Activated CD4-positive, alpha-beta T cell treated with anti-CD3 and anti-CD28 coated beads, Interleukin-2, amount 10 ng/mL, durations not matched to agents 7 days and 5 days (primary cell): ENCODE results near the gene ZFYVE19. TPM values are rescaled to one million over a fixed set of nuclear protein-coding genes. Genes with fewer than 3 reads are reported as not detected.

Experiments used
- CTCF ChIA-PET: fragments of 350-600 bp; sonication (Branson Sonifier 250); formaldehyde crosslinking; loops from one replicate; lab custom pipeline; 2021; ENCODE audit warnings: antibody characterized with exemption; lab: Charles Lee
- POLR2A ChIA-PET: fragments of 350-600 bp; sonication (Branson Sonifier 250); formaldehyde crosslinking; loops from one replicate; lab custom pipeline; 2021; ENCODE audit warnings: antibody characterized with exemption; lab: Charles Lee
- DNase-seq: peaks from one replicate; pipeline ENCODE4 v3.0.0-alpha.2; 2020
- H3K27ac Mint-ChIP-seq: one replicate; pipeline ENCODE4 v1.8.0; 2021; ENCODE audit warnings: mild to moderate bottlenecking, moderate library complexity, mixed read lengths
- H3K27me3 Mint-ChIP-seq: one replicate; pipeline ENCODE4 v1.8.0; 2021; ENCODE audit warnings: mixed read lengths
- H3K36me3 Mint-ChIP-seq: one replicate; pipeline ENCODE4 v1.8.0; 2021; ENCODE audit warnings: low read depth, mixed read lengths
- H3K4me1 Mint-ChIP-seq: one replicate; pipeline ENCODE4 v1.8.0; 2021; ENCODE audit warnings: mixed read lengths
- H3K4me3 Mint-ChIP-seq: one replicate; pipeline ENCODE4 v1.8.0; 2021; ENCODE audit warnings: mild to moderate bottlenecking, moderate library complexity, mixed read lengths
- H3K9me3 Mint-ChIP-seq: one replicate; pipeline ENCODE4 v1.8.0; 2021; ENCODE audit warnings: mixed read lengths
- total RNA-seq, 2 experiments: library from RNA; stranded (reverse); gene quantifications; one replicate each; pipeline ENCODE4 v1.2.3, GENCODE V29; 2021

Gene ZFYVE19, protein sequence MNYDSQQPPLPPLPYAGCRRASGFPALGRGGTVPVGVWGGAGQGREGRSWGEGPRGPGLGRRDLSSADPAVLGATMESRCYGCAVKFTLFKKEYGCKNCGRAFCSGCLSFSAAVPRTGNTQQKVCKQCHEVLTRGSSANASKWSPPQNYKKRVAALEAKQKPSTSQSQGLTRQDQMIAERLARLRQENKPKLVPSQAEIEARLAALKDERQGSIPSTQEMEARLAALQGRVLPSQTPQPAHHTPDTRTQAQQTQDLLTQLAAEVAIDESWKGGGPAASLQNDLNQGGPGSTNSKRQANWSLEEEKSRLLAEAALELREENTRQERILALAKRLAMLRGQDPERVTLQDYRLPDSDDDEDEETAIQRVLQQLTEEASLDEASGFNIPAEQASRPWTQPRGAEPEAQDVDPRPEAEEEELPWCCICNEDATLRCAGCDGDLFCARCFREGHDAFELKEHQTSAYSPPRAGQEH
- 10 to 100 TPM; 31.1 to 32.2 TPM for total RNA-seq

DNA sequence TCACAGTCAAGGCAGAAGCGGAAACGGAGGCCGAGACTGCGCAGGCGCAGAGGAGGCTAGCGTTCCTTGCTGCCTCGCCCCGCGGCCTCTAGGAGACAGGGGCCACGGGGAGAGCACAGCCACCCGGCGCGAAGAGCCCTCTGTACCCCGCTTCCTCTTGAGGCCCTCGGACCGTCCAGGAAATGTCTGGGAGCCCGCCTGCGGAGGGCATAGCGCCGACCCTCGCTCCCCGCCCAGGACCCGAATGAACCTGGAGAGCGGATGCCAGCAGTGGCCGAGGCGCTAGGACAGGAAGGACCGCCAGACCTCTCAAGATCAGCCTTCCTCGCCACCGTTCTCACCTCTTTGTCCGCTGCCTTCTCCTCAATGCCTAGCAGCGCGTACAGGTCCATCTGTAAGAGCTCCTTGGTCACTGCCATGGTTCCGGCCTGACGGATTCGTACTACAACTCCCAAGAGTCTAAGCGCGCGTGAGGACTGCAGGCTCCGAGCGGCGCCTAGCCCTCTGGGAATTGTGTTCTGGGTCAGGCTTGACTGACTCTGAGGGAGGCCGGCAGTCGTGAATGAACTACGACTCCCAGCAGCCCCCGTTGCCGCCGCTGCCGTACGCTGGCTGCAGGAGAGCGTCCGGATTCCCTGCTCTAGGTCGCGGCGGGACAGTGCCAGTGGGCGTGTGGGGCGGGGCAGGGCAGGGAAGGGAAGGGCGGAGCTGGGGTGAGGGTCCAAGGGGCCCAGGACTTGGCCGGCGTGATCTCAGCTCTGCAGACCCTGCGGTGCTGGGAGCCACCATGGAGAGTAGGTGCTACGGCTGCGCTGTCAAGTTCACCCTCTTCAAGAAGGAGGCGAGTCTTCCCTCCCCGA, at the start of gene ZFYVE19, which contains the start of gene DNAJC17:
TSS of gene ZFYVE19 (plus strand) at position 62 of the 860 bp plus-strand sequence. CDS start at position 563, 501 bp downstream.
TSS of gene DNAJC17 (minus strand) at position 446 of the 860 bp plus-strand sequence. CDS start at position 419, 27 bp downstream.
- POLR2A ChIA-PET = no interaction called here
- peak; percentile 97 for DNase-seq
- H3K4me1 Mint-ChIP-seq = peaks cover 29% of the 10 kb centered on the region
- H3K27me3 Mint-ChIP-seq = no peaks in the 10 kb centered on the region
- peaks cover 2% of the 10 kb centered on the region for H3K36me3 Mint-ChIP-seq
- H3K9me3 Mint-ChIP-seq = no peaks in the 10 kb centered on the region
- peak within 1 kb of the TSS; percentile 90 for H3K4me3 Mint-ChIP-seq
- H3K27ac Mint-ChIP-seq = peak within 1 kb of the TSS; percentile 98
- CTCF ChIA-PET = interaction anchor here (1.0 to 1.9 kb wide), 5 partner anchors 15 to 113 kb away, joined by 3 to 5 read pairs (median 3); no protein-coding TSS in a partner anchor

DNA sequence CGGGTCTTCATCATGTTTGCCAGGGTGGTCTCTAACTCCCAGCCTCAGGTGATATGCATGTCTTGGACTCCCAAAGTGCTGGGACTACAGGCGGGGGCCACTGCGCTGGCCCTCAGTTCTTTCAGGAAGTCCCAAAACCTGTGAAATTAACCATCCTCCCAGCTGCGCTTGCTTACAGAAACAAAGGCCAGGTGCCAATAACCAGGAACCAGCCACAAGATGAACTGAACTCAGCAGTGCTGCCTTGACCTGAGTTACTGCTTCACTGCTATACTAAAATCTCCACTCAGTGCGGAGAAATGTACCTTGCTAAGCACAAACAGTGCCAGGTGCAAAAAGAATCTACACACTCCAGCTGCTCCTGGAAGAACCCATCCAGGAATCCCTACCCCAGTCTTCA, 46.9 kb upstream of the ZFYVE19 start:
- no peak for DNase-seq
- Mint-ChIP-seq H3K4me3 (no peak overlapping the region), H3K27ac (no peak overlapping the region), H3K36me3 (no peaks in the 10 kb centered on the region), H3K4me1 (peaks cover 30% of the 10 kb centered on the region), H3K9me3 (no peaks in the 10 kb centered on the region), H3K27me3 (no peaks in the 10 kb centered on the region)
- CTCF ChIA-PET = interaction anchor here (0.9 kb wide), 1 partner anchor 20 kb away, joined by 3 read pairs; no protein-coding TSS in a partner anchor
- POLR2A ChIA-PET = no interaction called here

DNA sequence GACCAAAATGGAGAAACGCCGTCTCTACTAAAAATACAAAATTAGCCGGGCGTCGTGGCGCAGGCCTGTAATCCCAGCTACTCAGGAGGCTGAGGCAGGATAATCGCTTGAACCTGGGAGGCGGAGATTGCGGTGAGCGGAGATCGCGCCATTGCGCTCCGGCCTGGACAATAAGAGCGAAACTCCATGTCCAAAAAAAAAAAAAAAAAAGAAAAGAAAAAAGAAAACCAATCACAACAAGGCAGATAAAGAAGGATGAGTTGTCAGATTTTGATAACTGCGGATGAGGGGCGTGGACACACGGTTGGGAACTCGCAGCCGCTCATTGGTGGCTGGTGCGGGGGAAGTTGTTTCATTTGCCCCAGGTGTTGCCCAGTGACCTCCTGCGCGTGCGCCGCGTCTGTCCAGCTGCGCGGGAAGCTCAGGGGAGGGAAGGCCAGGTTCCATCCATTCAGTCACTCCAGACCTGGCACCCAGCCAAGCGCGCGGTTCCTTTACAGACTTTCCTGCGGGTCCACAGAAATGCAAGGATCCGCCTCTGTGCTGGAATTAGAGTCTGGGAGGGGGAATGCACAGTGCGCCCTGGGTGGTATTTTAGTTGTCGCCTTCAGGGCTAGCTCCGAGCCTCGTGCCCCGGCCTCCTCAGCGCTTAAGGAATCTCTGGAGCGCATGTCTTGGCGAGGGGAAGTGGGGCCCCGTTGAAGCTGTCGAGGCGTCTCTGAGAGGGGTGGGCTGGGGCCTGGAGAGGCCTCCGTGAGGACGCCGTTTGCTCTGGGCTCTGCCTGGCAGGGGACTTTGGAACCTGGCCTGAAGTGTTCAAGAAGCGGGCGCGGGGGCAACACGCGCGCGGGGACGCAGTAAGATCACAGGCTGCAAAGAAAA, 43.7 kb upstream of the ZFYVE19 start:
- POLR2A ChIA-PET = no interaction called here
- Mint-ChIP-seq H3K36me3 (peaks cover 1% of the 10 kb centered on the region), H3K9me3 (no peaks in the 10 kb centered on the region), H3K4me1 (peaks cover 36% of the 10 kb centered on the region), H3K27me3 (no peaks in the 10 kb centered on the region), H3K4me3 (peak overlapping the region; percentile 84), H3K27ac (peak overlapping the region; percentile 92)
- CTCF ChIA-PET = interaction anchor here (0.6 to 2.5 kb wide), 6 partner anchors 10 to 114 kb away, joined by 3 to 11 read pairs (median 4); no protein-coding TSS in a partner anchor
- peak; percentile 47 for DNase-seq

DNA sequence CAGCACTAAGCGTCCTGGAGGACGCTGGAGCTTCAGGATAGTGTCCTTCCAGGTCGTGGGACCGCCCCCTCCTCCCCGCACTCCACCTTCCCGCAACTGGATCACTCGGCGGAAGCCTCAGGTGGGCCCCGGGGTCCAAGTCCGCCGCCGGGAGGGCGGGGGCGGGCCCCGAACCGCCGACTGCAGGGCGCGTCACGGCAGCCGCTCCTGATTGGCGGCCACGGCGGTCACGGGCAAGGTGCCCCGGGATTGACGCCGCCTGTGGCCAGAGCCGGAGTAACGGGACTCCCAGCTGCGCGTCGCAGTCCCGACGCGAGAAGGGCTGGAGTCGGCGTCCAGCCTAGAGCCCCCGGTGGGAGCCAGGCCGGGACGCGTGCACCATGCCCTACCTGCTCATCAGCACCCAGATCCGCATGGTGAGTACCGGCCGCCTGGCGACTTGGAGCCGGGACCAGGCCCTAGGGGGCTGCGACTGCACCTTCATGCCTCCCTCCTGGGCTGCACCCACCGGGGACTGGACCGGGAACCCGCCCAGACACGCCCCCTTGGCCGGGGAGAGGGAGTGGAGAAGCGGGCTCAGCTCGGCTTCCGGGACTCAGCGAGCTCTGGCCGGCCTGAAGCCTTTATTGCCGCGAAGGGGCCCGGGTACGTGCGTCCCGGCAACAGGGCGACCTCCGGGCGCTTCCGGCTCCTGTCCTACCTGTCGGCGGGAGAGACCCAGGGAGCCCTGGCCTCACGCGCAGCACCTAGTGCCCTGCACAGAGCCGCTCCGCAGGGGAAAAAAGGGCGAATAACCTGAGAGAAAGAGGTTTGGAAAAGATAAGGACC, 42.9 kb upstream of the ZFYVE19 start, which contains the start of gene GCHFR:
TSS of gene GCHFR (plus strand) at position 268 of the 828 bp plus-strand sequence. CDS start at position 381, 113 bp downstream.
- H3K4me3 Mint-ChIP-seq = peak within 1 kb of the TSS; percentile 84
- no peaks in the 10 kb centered on the region for H3K27me3 Mint-ChIP-seq
- ChIA-PET CTCF (interaction anchor here (0.6 to 2.5 kb wide), 8 partner anchors 10 to 131 kb away, joined by 3 to 11 read pairs (median 4); no protein-coding TSS in a partner anchor), POLR2A (no interaction called here)
- H3K4me1 Mint-ChIP-seq = peaks cover 44% of the 10 kb centered on the region
- peak within 1 kb of the TSS; percentile 92 for H3K27ac Mint-ChIP-seq
- peaks cover 5% of the 10 kb centered on the region for H3K36me3 Mint-ChIP-seq
- no peaks in the 10 kb centered on the region for H3K9me3 Mint-ChIP-seq
- peak; percentile 71 for DNase-seq

DNA sequence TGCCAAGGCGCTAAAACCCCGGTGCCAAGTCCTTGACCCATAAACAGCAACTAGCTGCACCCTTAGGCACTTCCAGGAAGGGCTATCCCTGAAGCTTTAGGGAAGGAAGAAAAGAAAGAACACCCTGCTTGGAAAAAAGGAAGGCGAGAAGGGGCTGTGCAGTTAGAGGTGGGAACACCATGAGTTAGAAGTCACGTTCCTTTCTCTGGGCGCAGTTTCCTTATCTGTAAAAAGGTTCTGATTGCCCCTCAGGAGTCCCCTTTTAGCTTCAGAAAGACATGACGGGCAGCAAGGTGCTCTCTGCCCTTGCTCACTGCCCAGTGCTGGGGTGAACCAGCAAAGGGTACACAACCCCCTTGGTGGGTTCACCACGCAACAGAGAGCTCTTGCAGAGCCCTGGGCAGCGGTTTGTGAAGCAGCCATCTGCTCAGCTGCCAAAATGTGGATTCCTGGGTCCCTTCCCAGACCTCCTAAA, 42.2 kb upstream of the ZFYVE19 start:
- peak overlapping the region; percentile 84 for H3K4me3 Mint-ChIP-seq
- no peak for DNase-seq
- no peaks in the 10 kb centered on the region for H3K27me3 Mint-ChIP-seq
- ChIA-PET POLR2A (interaction anchor here (1.5 kb wide), 1 partner anchor 12 kb away, joined by 6 read pairs; no protein-coding TSS in a partner anchor), CTCF (interaction anchor here (0.6 to 2.5 kb wide), 7 partner anchors 12 to 131 kb away, joined by 3 to 11 read pairs (median 3); no protein-coding TSS in a partner anchor)
- H3K36me3 Mint-ChIP-seq = peaks cover 8% of the 10 kb centered on the region
- H3K27ac Mint-ChIP-seq = peak overlapping the region; percentile 92
- H3K4me1 Mint-ChIP-seq = peaks cover 51% of the 10 kb centered on the region
- H3K9me3 Mint-ChIP-seq = no peaks in the 10 kb centered on the region

DNA sequence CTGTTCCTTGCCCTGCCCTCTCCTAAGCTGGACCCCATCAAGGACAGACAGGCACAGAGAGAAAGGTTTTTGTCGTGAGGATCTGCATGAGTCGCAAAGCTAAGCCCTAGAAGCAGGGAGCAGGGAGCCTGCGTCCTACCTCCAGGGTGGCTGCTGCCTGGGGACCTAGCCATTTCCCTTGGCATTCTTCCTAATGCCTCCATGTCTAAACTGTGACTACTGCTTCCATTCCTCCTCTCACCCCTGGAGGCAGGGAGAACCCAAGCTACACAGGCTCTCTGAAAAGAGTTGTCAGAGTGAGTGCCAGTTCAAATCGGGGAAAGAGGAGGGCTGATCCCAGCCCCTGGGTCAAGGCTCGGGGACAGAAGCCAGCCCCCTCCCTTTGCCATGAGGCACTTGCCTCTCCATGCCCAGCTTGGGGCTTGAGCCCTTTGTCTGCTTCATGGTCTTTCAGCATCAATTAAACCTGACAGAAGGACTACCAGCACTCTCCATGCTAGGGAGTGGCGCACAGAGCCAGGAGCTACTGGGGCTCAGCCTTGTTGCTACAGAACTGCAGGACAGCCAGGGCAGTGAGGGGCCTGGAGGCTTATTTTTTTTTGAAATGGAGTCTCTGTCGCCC, 40.6 kb upstream of the ZFYVE19 start:
- Mint-ChIP-seq H3K4me1 (peaks cover 58% of the 10 kb centered on the region), H3K4me3 (no peak overlapping the region)
- POLR2A ChIA-PET = interaction anchor here (0.6 to 1.5 kb wide), 2 partner anchors 10 kb away, joined by 4 to 6 read pairs; no protein-coding TSS in a partner anchor

DNA sequence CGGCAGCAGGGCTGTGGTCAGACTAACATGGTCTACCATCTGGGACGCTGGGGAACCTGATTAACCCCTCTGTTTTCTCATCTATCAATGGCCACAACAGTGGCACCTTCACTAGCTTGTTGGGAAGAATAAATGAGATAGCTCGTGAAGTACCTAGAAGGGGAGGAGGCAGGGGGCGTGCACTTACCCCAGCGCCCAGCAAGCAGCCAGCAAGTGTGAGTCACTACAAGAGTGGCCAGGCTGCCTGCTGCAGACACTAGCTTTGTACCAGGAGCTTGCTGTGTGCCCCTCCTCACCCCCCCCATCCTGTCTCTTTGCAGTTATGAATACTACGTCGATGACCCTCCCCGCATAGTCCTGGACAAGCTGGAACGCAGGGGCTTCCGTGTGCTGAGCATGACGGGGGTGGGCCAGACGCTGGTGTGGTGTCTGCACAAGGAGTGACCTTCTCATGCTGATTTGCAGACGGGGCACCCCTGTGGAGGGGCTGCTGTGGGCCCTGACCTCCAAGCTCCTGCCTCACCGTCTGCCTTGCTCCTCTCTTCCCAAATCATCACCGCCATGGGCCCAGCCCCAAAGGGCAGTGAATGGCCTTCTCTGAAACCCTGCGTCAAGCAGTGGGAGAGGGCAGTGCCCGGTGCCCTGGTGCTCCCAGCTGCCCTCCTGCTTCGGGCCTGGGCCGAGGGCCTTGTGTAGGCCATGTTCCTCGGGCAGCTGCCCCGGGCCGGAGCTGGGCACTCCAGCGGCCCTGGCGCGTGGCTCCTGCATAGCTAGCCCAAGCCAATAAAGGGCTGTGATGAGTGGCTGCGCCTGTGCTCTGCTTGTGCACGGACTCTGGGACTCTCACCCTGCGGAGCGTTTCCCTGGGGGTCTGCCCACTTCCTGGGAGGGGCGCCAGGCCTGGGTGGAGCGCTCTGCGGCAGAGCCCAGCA, 39.7 kb upstream of the ZFYVE19 start:
- Mint-ChIP-seq H3K9me3 (no peaks in the 10 kb centered on the region), H3K4me1 (peaks cover 58% of the 10 kb centered on the region), H3K27me3 (no peaks in the 10 kb centered on the region), H3K36me3 (peaks cover 18% of the 10 kb centered on the region), H3K4me3 (no peak overlapping the region), H3K27ac (no peak overlapping the region)
- DNase-seq = no peak
- ChIA-PET POLR2A (interaction anchor here (0.7 kb wide), 1 partner anchor 10 kb away, joined by 3 read pairs; no protein-coding TSS in a partner anchor), CTCF (interaction anchor here (0.6 to 2.8 kb wide), 10 partner anchors 9 to 280 kb away, joined by 3 to 13 read pairs (median 4); partner anchors contain the start of gene VPS18)

More for the DNA sequence above, 40.6 kb upstream of the ZFYVE19 start:
- Mint-ChIP-seq H3K9me3 (no peaks in the 10 kb centered on the region), H3K27me3 (no peaks in the 10 kb centered on the region), H3K27ac (no peak overlapping the region), H3K36me3 (peaks cover 17% of the 10 kb centered on the region)
- no peak for DNase-seq
- CTCF ChIA-PET = interaction anchor here (0.6 to 2.8 kb wide), 10 partner anchors 9 to 470 kb away, joined by 3 to 13 read pairs (median 3); partner anchors contain the start of gene VPS18

DNA sequence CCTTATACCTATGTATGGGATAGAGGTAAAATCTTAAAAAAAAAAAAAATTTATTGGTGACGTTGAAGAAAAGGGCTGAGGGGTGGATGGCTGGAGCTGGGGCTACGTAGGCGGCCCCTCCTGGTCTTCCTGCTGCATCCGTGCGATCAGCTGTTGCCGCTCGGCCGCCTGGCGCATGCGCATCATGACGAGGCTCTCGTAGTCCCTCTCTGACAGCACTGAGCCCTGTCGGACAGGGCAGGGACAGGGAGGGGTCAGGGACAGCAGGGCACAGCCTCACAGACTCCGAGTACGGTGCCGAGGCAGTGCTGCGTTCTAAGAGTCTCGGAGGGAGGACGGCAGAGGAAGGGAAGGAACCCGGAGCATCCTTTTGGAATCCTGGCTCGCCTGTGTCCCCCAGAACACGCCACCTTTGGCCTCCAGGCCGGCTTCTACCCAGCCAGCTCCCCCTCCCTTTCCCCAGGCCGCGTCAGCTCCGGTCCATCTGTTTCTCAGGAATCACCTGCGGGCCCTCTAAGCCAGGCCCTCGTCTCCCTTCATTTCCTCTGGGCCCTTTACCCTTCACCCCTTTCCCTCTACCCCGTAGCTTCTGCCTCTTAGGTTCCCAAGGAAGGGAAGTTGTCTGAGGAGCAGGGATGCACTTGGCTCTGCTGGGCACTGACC, 38.9 kb upstream of the ZFYVE19 start:
- ChIA-PET CTCF (interaction anchor here (0.6 to 2.8 kb wide), 5 partner anchors 11 to 134 kb away, joined by 3 to 13 read pairs (median 6); no protein-coding TSS in a partner anchor), POLR2A (interaction anchor here (0.7 kb wide), 1 partner anchor 9 kb away, joined by 3 read pairs; no protein-coding TSS in a partner anchor)
- Mint-ChIP-seq H3K36me3 (peaks cover 20% of the 10 kb centered on the region), H3K4me1 (peaks cover 54% of the 10 kb centered on the region), H3K9me3 (no peaks in the 10 kb centered on the region), H3K27ac (peak overlapping the region; percentile 62), H3K4me3 (no peak overlapping the region), H3K27me3 (no peaks in the 10 kb centered on the region)
- DNase-seq = no peak
